Stimulated activated CD4-positive, alpha-beta T cell treated with anti-CD3 and anti-CD28 coated beads, Interleukin-4, amount 100 ng/mL, for 1 hour (primary cell): Measurements from ENCODE around the gene ZDHHC11B.
"Not testable (repeated sequence)": the region's sequence is repeated elsewhere in the genome, so short reads cannot be mapped to it uniquely, and the experiment has no call there.

Source experiments
- DNase-seq: peaks from one replicate; pipeline ENCODE4 v3.0.0-alpha.2; 2020

ZDHHC11B gene

DNA sequence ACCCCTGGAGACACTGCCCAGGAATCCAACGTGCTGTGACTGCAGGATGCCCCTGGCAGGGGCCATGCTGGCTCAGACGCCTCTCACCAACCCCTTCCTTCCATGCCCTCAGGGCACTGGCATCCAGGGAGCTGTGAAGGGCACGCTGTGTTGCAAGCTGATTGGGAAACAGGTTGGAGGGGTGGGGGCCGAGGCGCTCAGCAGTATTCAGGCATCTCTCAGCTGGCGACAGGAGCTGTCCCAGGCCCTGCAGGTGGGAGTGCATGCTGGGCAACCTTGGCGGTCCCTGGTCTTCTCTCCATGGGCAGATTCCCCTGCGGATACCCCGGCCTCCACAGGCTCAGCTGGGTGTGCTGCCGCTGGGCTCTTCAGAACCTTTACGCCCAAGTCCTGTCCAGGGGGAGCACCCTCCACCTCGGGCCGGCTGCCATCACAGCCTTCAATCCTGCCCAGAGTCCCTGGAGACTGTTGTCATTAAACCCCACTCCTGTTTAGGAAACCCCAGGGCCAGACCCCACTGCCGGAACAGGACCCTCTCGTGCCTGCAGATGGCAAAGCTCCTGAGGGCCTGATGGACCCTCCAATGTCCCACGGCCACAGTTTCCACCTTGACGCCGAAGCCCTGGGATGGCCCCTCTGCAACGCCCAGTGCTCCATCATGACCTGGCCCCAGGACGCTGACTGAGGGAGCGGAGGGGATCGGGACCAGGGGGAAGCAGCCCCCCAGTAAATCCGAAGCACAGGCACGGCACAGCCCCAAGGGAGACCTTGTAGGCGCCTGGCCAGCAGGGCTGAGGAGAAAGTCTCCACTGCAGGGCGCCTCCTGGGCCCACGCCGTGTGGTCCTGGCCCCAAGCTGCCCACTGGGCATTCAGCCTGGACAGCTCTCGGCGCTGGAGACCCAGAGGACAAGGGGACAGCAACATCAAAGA, 100.7 kb downstream of the ZDHHC11B start:
- no peak for DNase-seq

DNA sequence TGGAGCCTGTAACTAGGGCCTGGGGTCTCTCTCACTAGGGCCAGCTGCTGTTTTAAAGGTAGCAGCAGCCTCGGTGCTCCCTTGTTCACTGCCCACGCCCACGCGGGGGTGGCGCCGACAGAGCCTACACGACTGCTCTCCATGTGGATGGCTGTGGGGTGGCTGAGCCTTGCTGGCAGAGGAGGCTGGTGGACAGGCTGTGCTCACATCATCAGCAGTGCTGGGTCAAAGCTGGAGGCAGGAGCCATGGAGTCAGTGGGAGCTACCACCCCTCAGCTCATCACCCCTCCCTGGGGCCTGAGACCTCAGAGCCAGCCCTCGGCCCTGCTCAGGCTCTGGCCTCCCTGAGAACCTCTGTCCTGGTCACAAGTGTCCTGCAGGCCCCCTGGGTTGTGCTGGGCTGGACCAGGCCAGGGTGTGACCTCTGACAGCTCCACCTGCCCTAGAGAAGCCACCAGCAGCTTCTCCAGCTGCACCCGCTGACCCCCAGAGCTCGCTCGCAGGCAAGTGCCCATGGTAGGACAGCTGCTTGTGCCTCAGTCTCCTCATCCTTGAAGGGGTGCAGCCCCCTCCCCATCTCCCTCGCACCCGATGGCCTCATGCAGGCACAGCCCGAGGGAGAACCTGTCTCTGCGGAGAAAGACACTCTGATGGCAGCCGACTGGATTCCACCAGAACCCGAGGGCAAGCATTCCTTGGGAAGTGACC, 101.7 kb downstream of the ZDHHC11B start:
- not testable (repeated sequence) for DNase-seq

DNA sequence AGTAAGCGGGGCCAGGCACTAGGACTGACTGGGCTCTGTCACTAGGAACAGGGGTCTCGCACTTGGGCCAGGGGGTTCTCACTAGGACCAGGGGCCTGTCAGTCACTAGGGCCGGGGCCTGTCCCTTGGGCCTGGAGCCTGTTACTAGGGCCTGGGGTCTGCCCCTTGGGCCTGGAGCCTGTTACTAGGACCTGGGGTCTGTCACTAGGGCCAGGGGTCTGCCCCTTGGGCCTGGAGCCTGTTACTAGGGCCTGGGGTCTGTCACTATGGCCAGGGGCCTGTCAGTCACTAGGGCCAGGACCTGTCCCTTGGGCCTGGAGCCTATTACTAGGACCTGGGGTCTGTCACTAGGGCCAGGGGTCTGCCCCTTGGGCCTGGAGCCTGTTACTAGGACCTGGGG, 102.3 kb downstream of the ZDHHC11B start:
- DNase-seq: not testable (repeated sequence)

DNA sequence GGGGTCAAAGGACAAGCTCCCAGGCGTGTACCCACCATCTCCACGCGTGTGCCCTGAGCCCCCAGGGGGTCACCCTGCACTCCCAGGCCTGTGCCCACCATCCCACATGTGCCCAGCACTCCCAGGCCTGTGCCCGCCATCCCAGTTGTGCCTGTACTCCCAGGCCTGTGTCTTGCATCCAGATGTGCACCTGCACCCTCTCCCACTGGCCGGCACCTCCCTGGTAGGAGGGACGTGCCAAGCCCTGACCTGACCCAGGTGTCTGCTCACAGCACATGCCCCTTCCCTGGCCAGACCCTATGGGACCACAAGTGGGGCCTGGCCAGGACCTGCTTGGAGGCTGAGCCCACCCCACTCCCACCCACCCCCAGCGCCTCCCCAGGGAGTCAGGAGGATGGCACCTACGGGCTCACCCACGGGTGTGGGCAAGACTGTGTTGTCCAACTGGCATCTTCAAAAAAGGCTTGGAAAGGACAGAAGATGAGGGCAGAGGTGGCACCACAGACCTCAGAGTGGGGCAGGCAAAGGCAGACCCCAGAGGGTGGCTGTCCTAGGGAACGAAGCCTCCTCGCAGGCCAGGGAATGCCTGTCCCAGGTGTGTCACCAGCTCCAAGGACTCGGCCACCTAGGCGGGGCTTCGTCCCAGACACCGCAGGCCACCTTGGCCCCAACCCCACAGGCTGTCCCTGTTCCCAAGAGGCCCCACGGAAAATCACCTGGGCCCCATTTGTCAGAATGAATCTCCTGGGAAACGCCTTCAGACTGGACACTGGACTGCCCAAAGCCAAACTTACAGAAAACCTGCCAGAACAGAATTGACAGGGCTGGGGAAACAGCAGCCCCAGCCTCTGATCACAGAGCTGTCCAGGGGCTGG, 103.0 kb downstream of the ZDHHC11B start:
- DNase-seq: not testable (repeated sequence)

DNA sequence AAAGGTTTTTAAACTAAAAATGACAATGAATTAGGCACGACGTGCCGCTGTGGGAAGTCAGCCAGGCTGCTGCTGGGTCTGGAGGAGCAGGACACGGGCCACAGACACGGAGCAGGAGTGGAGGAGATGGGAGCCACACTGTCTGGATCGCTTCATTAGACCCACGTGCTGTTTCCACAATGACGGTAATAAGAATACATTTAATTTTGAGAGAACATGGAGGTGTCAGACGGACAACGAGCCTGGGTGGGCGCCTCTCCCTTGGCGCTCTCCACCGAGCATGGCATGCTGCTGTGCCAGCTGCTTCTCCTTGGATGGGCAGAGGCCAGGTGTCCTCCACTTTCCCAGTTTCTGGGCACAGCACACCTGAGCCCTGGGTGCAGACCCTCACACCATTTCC, 103.7 kb downstream of the ZDHHC11B start:
- DNase-seq: not testable (repeated sequence)

DNA sequence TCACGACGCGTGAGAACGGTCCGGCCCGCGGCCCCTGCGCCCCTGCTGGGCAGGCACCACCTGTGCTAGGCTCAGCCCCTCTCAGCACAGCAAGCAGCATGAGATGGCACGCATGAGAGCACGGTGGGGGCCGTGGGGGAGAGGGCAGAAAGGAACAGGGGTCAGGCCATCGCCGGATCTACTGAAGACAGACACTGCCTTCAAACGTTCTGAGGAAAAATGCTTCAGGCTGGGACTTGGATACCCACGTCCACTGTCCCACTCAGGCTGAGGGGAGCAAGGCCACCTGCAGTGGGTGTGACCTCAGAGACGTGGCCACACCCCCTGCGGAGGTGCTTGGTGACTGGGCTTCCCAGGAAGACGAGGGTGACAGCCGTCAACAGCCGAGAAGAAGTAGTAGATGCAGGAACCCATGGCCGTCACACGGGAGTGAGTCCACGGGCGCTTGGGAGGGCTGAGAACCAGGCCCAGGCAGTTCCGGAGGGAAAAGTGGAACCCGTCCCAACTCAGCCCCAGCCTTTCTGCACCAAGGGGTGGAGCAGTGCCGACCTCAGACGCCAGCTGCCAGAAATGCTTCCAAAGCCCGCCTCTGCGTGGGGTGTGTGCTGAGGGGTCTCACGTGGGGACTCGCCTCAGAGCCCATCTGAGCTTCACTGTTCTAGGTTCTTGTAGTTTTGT, 104.3 kb downstream of the ZDHHC11B start:
- DNase-seq: not testable (repeated sequence)

DNA sequence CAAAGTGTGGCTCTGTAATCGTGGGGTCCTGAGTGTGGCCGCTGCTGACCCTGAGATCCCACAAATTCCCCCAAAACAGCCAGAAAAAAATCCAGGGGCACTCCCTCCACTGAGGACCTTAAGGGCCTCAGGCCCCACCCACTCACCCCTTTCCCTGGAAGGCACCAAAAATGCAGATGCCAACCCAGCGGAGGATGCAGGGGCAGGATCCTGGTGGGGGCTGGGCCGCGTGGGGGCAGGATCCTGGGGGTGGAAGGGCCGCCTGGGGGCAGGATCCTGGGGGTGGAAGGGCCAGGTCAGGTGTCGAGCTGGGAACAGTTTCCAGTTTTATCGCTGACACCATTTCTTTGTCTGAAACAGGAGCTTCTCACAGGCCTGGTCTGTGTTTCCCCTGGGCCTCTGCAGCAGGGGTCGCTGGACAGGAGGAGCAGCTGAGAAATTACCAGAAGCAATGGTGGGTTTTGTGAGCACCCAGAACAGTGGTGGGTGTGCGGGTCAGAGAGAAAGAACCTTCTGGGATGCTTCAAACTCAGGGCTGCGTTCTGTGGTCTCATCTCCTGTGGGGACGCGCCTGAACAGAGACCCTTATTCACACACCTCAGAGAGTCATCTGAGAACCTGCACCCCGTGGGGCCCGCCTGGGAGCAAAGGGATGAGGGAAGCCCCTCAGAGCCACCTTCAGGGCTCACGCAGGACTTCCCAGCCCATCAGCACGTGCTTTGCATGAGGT, 105.2 kb downstream of the ZDHHC11B start:
- DNase-seq: not testable (repeated sequence)

DNA sequence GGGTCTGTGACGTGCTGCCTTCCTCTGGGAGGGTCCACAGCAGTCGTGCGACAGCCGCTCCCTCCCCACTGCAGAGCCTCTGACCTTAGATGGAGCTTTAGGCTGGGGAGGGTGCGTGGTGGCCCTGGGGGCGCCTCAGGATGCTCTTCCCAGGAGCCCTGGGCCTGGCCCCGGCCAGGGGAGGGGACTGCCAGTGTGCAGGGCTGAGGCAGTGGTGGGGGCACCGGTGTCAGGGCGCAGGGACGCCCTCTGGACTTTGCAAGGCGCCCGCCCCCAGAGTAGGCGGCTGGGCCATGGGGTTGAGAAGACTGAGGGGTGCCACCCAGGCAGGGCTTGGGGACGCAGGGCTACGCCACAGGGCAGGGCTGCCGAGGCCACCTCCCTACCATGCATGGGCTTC, 106.0 kb downstream of the ZDHHC11B start:
- DNase-seq: not testable (repeated sequence)

DNA sequence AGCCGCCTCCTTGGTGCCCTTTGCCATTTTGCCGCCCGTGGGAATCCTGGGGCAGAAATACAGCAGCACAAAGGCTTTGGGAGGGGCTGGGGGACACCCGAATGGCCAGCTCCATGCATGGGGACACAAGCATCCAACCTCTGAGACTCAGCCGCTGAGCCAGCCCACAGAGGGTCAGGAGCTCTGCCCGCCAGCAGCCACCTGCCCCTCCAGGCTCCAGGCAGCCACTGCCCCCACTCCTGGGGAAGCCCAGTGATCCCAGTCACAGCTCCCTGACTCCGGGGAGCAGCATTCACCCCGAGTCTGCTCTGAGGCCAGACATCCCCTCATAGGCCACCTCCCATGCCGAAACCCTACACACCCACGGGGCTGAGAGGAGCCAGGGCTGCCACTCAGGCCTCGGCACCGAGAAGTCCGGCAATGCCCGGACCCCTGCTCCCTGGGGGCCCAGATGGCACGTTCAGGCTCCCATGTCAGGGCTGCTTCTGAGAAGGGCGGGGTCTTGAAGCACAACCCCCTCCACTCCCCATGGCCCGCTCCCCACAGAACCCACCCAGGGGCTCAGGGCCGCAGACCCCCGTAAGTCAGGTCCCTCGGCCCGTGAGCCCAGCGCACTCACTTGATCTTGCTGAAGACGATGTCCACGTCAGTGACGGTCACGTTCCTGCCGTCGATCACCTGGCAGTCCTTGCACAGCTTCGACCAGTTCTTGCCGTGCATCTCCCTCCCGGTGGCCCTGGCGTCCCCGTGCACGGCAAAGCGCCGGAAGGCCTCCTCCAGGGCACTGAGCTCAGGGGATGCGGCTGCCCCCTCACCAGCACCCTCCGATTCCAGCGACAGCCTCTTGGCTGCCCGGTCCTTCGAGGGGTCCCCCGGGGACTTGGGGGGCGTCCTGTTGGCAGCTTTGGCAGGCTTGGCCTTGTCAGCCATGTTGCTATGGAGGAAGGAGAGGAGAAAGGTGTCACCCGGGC, 107.1 kb downstream of the ZDHHC11B start:
- no peak for DNase-seq

DNA sequence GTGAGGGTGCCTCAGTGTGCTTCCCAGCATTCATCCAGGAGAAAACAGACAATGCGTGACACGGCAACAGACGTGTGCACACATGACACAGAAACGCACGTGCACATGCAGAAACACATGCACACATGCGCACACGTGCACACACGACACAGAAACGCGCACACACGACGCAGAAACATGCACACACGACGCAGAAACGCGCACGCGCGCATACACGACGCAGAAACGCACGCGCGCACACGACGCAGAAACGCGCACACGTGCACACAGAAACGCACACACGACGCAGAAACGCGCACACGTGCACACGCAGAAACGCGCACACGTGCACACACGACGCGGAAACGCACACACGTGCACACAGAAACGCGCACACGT, 107.8 kb downstream of the ZDHHC11B start:
- DNase-seq: no peak

DNA sequence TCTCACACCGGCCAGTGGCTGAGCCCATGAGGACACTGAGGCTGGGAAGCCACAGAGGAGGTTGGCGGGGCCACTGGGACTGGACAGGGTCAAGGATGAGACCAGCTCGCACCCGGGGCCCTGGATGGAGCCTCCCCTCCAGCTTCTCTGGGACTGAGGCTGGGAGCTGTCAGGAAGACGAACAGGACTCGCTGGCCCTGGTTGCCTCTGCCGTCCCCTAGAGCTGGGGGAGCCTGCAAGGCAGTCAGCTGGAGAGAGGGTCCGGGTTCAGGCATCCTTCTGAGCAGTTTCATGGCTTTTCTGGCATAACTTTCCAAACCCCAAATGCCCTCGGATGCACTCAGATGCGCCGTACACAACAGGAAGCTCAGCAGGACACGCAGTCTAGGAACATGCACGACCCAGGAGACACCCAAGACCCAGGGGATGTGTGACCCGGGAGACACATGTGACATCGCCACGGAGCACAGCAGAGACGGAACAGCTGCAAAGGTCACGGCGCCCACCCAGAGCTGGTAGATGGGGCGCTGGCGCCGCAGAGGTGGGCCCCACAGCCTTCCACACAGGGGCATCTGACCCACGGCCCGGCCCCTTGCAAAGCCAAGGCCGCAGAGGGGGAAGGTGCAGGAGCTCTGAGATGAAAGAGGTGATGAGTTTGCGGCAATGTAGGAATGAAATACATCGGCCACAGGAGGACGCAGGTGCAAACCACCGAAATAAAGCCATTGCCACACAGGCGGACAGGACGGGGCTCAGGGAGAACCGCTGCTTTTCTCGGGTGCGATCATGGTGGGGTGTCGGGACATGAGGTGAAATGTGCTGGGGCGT, 108.4 kb downstream of the ZDHHC11B start:
- DNase-seq: no peak

DNA sequence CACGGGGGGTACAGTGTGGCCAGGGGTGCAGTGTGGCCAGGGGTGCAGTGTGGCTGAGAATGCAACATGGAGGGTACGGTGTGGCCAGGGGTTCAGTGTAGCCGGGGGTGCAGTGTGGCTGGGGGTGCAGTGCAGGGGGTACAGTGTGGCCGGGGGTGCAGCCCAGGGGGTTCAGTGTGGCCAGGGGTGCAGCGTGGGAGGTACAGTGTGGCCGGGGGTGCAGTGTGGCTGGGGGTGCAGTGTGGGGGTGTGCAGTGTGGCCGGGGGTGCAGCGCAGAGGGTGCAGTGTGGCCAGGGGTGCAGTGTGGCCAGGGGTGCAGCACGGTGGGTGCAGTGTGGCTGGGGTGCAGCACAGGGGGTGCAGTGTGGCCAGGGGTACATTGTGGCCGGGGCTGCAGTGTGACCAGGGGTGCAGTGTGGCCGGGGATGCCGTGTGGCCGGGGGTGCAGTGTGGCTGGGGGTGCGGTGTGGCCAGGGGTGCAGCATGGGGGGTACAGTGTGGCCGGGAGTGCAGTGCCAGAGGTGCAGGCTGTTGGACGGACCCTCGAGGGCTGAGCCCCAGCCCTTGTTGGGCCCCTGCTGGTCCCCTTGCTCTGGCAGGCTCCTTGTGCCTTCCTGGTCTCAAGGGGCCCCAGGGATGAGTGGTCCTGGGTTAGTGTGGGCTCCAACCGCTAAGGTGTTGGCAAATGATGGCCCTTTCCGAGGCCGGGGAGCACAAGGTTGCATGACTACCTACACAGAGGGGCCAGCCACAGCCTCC, 109.2 kb downstream of the ZDHHC11B start:
- DNase-seq: no peak

DNA sequence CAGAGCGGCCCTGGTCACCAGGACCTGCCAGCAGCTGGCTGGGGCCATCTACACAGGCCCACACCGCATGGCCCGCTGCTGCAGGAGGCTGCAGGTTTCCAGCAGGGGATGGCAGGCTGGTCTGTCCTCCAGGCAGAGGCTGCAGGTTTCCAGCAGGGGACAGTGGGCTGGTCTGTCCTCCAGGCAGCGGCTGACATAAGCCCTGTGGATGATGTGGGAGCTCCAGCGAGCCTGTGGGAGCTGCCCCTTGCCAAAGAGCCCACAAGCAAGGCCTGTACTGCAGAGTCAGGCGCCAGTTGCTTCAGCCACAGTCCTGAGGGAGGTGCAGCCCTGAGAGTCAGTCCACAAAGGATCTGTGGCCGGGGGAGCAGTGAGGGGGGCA, 109.9 kb downstream of the ZDHHC11B start:
- no peak for DNase-seq

DNA sequence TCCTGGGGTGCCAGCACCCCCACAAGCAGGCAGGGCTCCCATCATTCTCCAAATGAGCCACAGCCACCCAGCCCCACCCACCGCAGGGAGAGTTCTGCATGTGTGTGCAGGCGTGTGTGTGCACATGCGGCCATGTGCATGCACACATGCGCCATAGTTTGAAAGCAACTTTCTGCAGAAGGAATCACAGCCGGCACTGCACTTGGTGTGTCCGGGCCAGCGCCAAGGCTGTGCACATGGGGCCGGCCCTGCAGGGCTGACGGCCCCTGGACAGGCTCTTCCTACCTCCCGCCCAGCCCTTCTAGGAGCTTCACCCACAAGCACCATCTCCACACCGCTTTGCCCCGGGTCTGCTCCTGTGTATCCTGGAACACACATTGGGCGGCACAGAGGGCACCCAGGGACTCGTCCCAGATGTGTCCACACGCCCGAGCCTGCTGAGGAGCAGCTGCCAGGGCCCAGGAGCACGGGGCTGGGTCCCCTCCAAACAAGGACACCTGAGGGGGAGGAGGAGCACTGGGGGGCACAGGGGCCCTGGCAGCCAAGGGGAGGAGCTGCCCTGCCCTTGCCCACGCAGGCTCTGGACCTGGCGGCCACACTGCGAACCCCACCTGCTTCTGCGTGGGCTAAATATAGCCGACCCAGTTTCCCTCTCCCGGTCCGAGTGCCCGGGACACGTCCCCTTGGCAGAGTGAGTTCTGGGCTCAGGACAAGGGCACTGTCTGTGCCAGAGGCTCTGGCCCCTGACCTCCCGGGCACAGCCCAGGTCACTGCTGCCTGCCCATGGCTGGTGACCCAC, 110.5 kb downstream of the ZDHHC11B start:
- DNase-seq: no peak

DNA sequence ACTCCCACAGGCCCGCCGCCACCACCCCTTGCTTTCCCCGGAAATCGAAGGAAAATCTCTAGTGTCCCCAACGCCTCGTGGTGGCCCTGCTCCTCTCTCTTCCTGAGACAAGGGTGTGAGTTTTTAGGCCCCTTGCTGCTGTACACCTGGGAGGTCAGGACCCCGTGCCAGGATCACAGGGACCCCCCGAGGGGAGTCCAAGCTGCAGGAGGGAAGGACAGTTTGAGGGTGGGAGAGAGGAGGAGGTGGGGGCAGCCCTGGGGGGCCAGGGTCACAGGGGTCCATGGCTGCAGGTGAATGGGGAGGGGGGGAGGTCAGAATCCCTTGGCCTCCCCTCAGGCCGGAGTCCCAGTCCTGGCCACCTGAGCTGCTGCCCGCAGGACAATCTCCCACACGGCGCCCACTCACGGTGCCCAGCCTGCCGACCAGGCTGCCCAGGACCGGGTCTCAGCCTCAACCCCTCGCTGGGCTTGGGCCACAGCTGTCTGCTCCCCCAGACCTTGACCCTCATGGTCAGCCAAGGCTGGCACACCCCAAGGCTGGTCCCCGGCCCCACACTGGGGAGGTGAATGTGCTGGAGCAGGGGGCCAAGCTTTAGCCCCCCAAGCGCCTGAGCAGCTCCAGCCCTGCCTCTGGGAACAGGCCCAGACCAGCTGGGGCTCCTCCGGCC, 111.2 kb downstream of the ZDHHC11B start:
- DNase-seq: no peak

DNA sequence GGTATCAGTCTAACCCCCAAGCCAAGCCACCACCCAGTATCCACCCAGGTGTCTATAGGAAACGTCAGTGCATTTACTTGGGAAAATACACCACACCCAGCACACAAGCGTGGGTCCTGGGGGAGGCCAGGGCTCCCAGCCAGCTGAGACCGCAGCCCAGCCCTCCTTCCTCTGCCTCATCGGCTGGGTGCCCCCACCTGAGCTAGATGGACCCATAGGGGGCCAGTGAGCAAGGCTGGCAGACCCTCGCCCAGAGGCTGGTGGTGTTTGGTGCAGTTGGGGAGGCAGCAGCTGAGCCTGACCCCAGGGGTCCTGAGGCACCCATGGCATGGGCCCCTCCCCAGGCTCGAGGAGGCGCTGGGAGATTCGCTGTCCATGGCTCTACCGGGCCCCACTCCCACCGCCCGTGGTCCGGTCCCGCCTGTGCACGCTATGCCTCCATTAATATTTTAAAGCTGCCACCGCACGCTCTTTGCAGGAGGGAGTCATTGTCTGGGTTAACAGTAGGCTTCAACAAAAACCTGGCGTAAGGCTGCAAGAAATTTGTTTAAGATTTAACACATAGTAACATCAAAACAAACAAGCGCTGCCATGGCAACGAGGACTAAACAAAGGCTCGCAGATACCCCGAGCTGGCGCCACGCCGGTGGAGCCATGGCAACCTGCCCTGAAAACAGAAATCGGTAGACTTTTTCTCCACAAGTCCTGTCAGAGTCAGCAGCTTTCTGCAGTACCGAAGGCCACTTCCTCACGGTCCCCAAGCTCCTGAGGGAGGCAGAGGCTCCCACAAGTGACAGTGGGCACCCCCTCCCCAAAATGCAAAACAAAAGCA, 112.0 kb downstream of the ZDHHC11B start:
- peak; percentile 38 for DNase-seq
